OCI-LY1 (cell line): ENCODE results near the gene RYK.

ENCODE experiments used
- H2AFZ ChIP-seq: fragments of 200-600 bp; sonication (generic), shearing (Covaris generic); 2 replicates; pipeline ENCODE4 v1.6.0; 2014; ENCODE audit warnings: antibody characterized with exemption, mild to moderate bottlenecking, low read length
- H3F3A ChIP-seq: fragments of 200-600 bp; sonication (generic), shearing (Covaris generic); 2 replicates; pipeline ENCODE4 v1.6.0; 2014; ENCODE audit warnings: mild to moderate bottlenecking, antibody characterized with exemption, low read length, moderate library complexity; ENCODE audit not compliant: insufficient read depth
- H3K27ac ChIP-seq: fragments of 200-600 bp; sonication (generic); 2 replicates; pipeline ENCODE4 v1.5.1; 2014; ENCODE audit warnings: low read length, mixed run types, mild to moderate bottlenecking, low read depth; ENCODE audit not compliant: poor library complexity, severe bottlenecking
- H3K27me3 ChIP-seq: fragments of 200-600 bp; sonication (generic); 2 replicates; pipeline ENCODE4 v1.6.0; 2014; ENCODE audit warnings: antibody characterized with exemption, mild to moderate bottlenecking, low read length, moderate library complexity; ENCODE audit not compliant: insufficient read depth
- H3K36me3 ChIP-seq: fragments of 200-600 bp; sonication (generic); 2 replicates; pipeline ENCODE4 v1.6.1; 2014; ENCODE audit warnings: mild to moderate bottlenecking, antibody characterized with exemption, low read length, moderate library complexity, mixed read lengths; ENCODE audit not compliant: insufficient read depth
- H3K4me1 ChIP-seq: fragments of 200-600 bp; sonication (generic); 2 replicates; pipeline ENCODE4 v1.5.1; 2014; ENCODE audit warnings: mild to moderate bottlenecking, low read length, moderate library complexity; ENCODE audit not compliant: insufficient read depth, severe bottlenecking
- H3K4me2 ChIP-seq: fragments of 200-600 bp; sonication (generic), shearing (Covaris generic); 2 replicates; pipeline ENCODE4 v1.6.1; 2014; ENCODE audit warnings: low read length
- H3K4me3 ChIP-seq: fragments of 200-600 bp; sonication (generic); 2 replicates; pipeline ENCODE4 v1.5.1; 2014; ENCODE audit warnings: low read length, low read depth, mild to moderate bottlenecking, mixed read lengths; ENCODE audit not compliant: poor library complexity, severe bottlenecking
- H3K79me2 ChIP-seq: fragments of 200-600 bp; shearing (Covaris generic); 2 replicates; pipeline ENCODE4 v1.6.1; 2016; ENCODE audit warnings: mixed run types, low read length, mixed read lengths; ENCODE audit not compliant: insufficient read depth
- H3K9ac ChIP-seq: fragments of 200-600 bp; sonication (generic), shearing (Covaris generic); 2 replicates; pipeline ENCODE4 v1.6.1; 2014; ENCODE audit warnings: mild to moderate bottlenecking, low read length, mixed read lengths
- H3K9me2 ChIP-seq: fragments of 200-600 bp; sonication (generic), shearing (Covaris generic); 2 replicates; pipeline ENCODE4 v1.6.1; 2014; ENCODE audit warnings: low read depth, mild to moderate bottlenecking, low read length, mixed read lengths
- H3K9me3 ChIP-seq: fragments of 200-600 bp; shearing (Covaris generic); 2 replicates; pipeline ENCODE4 v1.6.1; 2014; ENCODE audit warnings: low read length, mixed read lengths
- H4K20me1 ChIP-seq: fragments of 200-600 bp; sonication (generic), shearing (Covaris generic); 2 replicates; pipeline ENCODE4 v1.6.0; 2016; ENCODE audit warnings: mild to moderate bottlenecking, low read length; ENCODE audit not compliant: insufficient read depth
- EZH2 ChIP-seq: fragments of 200-600 bp; sonication (generic), shearing (Covaris generic); IDR thresholded peaks from 2 replicates; pipeline ENCODE4 v1.8.0; 2017; ENCODE audit warnings: borderline replicate concordance, mixed run types, mild to moderate bottlenecking, antibody characterized with exemption, low read length, moderate library complexity, mixed read lengths
- TF ChIP-seq, protein P1 (sequence below): fragments of 200-600 bp; sonication (generic), shearing (Covaris generic); IDR thresholded peaks from 2 replicates; pipeline ENCODE4 v1.5.1; 2017; ENCODE audit warnings: mild to moderate bottlenecking, antibody characterized with exemption, low read length, moderate library complexity, mixed read lengths

The RYK gene

DNA sequence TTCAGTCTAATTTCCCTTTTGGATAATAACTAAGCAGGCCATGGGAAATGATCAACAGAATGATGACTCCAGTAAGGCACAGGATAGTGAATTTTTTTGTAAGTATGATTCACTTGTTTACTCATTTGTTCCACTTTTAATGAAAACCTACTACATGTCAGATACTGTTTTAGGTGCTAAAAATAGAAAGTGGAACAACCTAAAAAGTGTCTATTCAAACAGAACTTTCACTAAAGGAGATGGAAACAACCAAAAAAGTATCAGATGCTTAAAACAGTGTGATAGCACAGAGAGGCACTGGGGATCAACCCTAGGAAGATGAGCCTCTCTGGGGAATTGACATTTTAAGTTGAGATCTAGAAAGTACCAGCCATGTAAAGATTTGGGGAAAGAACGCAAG lies 11.1 kb downstream of the RYK start:
- no peaks in the 10 kb centered on the region for H3K79me2 ChIP-seq
- H3K4me3 ChIP-seq = no peak overlapping the region
- H3K9me3 ChIP-seq = no peaks in the 10 kb centered on the region
- no peak for TF ChIP-seq EZH2
- TF ChIP-seq, protein P1, sequence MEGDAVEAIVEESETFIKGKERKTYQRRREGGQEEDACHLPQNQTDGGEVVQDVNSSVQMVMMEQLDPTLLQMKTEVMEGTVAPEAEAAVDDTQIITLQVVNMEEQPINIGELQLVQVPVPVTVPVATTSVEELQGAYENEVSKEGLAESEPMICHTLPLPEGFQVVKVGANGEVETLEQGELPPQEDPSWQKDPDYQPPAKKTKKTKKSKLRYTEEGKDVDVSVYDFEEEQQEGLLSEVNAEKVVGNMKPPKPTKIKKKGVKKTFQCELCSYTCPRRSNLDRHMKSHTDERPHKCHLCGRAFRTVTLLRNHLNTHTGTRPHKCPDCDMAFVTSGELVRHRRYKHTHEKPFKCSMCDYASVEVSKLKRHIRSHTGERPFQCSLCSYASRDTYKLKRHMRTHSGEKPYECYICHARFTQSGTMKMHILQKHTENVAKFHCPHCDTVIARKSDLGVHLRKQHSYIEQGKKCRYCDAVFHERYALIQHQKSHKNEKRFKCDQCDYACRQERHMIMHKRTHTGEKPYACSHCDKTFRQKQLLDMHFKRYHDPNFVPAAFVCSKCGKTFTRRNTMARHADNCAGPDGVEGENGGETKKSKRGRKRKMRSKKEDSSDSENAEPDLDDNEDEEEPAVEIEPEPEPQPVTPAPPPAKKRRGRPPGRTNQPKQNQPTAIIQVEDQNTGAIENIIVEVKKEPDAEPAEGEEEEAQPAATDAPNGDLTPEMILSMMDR = no peak
- H4K20me1 ChIP-seq = peaks cover 3% of the 10 kb centered on the region; the same call in 1 of the 2 replicates
- H3K4me1 ChIP-seq = no peaks in the 10 kb centered on the region
- H3K9ac ChIP-seq = no peak overlapping the region
- no peaks in the 10 kb centered on the region for H3K36me3 ChIP-seq
- no peak overlapping the region for H3K27ac ChIP-seq
- no peaks in the 10 kb centered on the region for H3F3A ChIP-seq
- no peak overlapping the region for H3K4me2 ChIP-seq
- no peaks in the 10 kb centered on the region for H3K27me3 ChIP-seq
- no peaks in the 10 kb centered on the region for H3K9me2 ChIP-seq
- no peak overlapping the region for H2AFZ ChIP-seq

DNA sequence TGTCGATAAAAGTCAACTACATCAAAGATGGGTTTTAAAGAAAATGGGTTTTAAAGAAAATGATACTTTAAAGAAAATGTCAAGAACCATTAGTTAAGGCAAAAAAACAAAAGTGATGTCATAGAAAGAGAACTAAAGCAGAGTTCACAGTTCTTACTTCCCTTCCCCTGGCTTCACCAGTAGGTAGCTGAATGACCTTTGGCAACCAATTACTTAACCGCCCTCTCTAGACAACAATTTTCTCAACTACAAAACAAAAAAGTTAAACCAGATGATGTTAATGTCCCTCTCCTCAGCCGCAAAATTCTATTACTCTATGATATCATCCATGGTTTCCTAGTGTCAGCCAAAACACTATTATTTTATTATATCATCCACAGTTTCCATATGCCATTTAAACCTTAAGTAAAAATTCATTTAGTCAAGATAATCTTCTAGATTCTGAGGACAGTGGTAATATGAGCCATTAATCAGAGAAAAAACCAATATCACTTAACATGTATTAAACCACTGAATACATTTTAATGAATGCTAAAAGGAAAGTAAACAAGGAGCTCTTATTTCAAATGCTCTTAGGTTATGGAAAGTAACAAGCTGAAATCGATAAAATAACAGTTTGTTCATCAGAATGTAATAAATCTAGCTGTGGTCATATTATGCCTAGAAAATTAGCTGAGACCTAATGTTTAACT lies 13.1 kb downstream of the RYK start:
- H4K20me1 ChIP-seq = peaks cover 3% of the 10 kb centered on the region; the same call in 1 of the 2 replicates

DNA sequence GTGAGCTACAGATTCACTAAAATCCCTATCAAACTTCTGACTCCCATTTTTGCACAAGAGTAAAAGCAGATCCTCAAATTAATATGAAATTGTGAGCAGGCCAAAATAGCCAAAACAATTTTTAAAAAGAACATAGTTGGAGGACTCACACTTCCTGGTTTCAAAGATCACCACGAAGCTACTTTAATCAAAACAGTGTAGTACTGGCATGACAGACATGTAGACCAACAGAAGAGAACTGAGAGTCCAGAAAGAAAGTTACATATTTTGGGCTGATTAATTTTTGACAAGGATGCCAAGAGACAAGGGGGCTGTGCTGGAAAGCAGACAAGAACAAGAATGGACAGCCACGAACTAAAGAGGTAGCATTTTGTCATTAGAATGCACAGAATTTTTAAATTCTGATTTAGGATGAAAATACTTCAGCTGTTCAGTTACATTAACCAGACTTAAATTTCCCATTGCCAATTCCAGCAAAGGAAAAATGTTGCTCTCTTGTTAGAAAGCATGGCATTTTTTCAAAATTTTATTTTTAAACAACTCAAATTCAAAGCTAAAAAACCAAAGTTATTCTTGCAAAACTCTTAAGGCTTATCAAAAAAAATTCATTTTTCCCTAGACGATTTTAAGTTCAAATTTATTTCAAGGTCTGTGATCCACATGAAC lies 14.0 kb downstream of the RYK start:
- no peak for TF ChIP-seq EZH2
- TF ChIP-seq, protein P1 = no peak
- Histone ChIP-seq H2AFZ (no peak overlapping the region), H3K79me2 (no peaks in the 10 kb centered on the region), H3F3A (no peaks in the 10 kb centered on the region), H3K27ac (no peak overlapping the region), H3K36me3 (no peaks in the 10 kb centered on the region), H3K4me1 (no peaks in the 10 kb centered on the region), H3K9me2 (no peaks in the 10 kb centered on the region), H3K4me3 (no peak overlapping the region), H3K9me3 (no peaks in the 10 kb centered on the region), H3K27me3 (0 out of 2 replicates have a peak, but pooled peaks cover 4% of the 10 kb centered on the region), H3K4me2 (no peak overlapping the region), H4K20me1 (peaks cover 3% of the 10 kb centered on the region; the same call in 1 of the 2 replicates), H3K9ac (no peak overlapping the region)

More for the DNA sequence above, 13.1 kb downstream of the RYK start:
- H3K27ac ChIP-seq = no peak overlapping the region
- no peak overlapping the region for H3K4me2 ChIP-seq
- TF ChIP-seq, protein P1 = no peak
- TF ChIP-seq EZH2 = no peak
- H3K9me2 ChIP-seq = no peaks in the 10 kb centered on the region
- no peak overlapping the region for H3K9ac ChIP-seq
- no peaks in the 10 kb centered on the region for H3K4me1 ChIP-seq
- H3K36me3 ChIP-seq = no peaks in the 10 kb centered on the region
- no peaks in the 10 kb centered on the region for H3F3A ChIP-seq
- H3K27me3 ChIP-seq = 0 out of 2 replicates have a peak, but pooled peaks cover 4% of the 10 kb centered on the region
- no peaks in the 10 kb centered on the region for H3K9me3 ChIP-seq
- no peaks in the 10 kb centered on the region for H3K79me2 ChIP-seq
- no peak overlapping the region for H3K4me3 ChIP-seq
- H2AFZ ChIP-seq = no peak overlapping the region
